ENCODE measurements around the gene DGCR8.
"Not testable (repeated sequence)": the region's sequence is repeated elsewhere in the genome, so short reads cannot be mapped to it uniquely, and the experiment has no call there.

DGCR8 gene

GRCh38 chr22:20156611-20157429, 76.8 kb downstream of the DGCR8 start:
- peak; percentile 69 for DNase-seq

- DNase-seq, result no peak
Measured at GRCh38 chr22:20157430-20158183, 77.6 kb downstream of the DGCR8 start.

DNA sequence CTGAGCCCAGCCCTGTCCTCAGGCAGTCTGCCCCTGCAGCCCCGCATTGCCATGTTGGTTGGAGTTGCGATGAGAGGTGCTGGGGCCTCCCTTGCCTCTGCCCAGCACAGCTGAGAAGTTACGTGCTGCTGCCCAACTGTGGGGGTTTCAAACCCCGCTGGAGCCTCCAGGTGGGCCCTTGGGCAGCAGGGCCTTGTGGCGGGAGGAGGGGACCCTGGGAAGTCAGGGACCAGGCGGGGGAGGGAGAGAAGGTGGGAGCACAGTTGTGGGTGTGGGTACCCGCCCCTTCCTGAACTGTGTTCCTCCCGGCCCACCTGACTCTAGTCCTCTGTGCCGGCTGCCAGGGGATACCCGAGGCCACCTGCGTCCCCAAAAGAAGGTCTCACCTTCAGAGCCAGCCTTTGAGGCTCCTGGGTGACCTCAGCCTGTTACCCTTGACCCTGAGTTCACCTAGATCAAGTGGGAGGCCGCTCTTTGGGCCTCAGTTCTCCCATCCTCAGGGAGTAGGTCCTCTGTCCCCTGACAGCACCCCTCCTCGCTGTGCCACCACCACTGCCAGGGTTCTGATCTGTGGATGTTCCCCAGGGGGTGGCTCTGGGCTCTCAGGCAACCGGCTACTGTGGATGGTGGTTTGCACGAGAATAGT, 78.5 kb downstream of the DGCR8 start:
- no peak for DNase-seq

DNA sequence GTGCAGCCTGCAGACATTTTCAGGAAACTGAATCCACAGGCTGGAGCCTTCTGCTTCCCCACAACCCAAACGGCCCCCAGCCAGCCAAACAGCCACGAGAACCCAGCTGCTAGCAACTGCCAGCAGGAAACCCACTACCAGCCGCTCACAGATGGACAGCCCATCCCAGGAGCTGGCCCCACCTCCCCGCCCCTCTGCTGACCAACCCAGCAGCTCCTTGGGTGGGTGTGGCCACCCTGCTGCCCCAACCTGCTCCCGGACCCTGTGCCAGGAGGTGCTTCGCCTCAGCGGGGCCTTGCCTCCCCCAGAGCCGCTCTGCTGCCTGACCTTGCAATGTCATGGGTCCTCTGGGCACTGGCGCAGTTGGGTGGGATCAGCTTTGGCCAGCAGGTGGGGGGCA, 79.0 kb downstream of the DGCR8 start:
- no peak for DNase-seq

DNA sequence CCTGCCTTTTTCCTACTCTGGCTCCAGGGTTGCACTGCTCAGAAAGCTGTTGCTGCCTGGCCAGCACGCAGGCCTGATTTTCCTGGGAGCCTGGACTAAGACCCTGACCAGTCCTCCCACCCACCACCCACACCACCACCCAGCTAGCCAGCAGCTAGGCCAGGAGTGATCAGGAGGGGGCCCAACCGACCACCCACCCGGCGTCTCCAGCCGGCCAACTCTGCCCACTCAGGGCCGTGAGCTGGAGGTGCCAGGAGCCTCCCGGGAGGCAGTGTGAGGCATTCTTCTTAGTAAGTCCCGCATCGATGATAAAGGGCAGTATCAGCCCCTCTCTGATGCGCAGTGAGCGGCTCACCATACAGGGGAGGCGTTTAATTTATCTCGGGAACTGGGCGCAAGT, 79.5 kb downstream of the DGCR8 start:
- not testable (repeated sequence) for DNase-seq

- no peak for DNase-seq
Measured at GRCh38 chr22:20160041-20160440, 80.0 kb downstream of the DGCR8 start.
